ENCODE data around the gene NECTIN1.
"Not testable (repeated sequence)": the region's sequence is repeated elsewhere in the genome, so short reads cannot be mapped to it uniquely, and the experiment has no call there.

Gene NECTIN1

DNA sequence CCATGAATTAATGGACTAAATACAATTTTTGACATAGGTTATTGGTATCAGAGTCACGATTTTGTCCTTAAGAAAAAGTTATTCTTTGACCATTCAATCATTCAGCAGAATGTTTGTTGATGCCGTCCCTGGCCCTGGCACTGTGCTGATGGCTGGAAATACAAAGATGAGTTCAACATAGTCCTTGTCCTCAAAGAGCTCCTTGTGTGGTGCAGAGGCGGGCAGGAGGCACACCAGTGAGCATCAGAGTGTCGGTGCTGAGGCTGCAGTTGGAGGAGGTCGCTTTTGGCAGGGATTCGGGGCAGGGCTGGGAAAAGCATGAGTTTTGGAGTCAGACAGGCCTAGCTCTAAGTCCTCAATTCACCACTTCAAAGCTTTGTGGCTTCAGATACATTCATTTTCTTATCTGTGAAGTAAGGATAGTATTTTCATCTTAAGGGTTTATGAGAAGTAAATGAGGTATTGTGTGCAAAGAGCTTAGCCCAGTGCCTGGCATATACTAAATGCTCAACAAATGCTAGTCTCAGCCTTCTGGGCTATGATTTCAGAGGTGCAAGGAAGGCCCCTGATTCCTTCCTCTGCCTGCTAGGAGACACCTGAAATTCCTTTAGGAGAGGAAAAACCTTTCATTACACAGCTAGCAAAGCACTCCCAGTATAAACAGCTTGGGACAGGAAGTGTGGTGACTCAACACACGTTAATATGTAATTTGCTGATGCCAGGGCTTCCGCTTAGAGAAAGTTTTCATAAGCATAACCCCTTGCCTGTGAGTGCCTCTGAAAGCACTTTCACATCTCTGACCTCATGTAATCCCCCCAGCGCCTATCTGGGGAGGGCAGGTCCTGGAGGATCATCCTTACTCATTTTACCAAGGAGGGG lies 113.8 kb downstream of the NECTIN1 start:
- peak; percentile 21 for DNase-seq

DNA sequence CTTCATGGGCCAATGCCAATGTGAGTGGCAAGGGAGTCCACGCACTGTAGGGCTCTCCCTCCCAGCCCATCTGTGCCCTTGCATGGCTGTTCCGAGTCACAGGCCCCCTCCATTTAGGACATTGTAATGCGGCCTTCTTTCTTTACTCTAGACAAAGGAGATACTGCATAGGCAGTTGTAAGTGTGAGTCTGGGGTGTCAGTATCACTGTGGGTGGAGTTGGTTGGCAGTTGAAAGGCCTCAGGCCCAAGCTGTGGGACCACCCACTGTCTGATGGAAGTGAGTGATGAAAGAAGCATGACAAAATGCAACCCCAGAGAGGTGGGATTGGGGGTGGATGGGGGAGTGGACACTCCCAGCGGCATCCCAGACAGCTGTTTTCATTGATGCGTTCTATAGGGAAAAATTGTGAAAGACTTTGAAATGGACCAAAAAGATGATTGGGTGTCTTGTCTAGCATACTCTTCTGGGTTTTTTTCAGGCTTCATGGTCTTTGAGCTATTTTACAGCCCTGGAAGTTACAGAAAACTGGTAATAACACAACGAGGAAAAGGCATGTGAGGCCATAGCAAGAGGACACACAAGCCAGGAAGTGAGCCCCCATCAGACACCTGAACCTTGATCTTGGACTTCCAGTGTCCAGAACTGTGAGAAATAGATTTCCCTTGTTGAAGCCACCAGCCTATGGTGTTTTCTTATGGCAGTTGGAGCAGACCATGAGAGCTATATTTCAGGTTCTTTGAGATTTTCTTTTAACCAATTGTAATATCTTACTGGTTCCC lies 114.6 kb downstream of the NECTIN1 start:
- DNase-seq: no peak

DNA sequence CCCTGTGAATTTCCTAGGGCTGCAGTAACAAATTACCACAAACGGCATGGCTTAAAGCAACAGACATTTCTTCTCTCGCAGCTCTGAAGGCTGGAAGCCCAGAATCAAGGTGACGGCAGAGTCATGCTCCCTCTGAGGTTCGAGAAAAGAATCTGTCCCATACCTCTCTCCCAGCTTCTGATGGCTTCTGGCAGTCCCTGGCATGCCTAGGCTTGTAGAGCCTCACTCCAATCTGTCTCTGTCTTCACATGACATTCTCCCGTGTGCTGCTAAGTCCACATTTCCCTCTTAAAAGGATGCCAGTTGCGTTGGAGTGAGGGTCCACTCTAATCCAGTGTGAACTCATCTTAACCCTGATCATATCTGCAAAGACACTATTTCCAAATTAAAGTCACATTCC lies 116.2 kb downstream of the NECTIN1 start:
- no peak for DNase-seq

DNA sequence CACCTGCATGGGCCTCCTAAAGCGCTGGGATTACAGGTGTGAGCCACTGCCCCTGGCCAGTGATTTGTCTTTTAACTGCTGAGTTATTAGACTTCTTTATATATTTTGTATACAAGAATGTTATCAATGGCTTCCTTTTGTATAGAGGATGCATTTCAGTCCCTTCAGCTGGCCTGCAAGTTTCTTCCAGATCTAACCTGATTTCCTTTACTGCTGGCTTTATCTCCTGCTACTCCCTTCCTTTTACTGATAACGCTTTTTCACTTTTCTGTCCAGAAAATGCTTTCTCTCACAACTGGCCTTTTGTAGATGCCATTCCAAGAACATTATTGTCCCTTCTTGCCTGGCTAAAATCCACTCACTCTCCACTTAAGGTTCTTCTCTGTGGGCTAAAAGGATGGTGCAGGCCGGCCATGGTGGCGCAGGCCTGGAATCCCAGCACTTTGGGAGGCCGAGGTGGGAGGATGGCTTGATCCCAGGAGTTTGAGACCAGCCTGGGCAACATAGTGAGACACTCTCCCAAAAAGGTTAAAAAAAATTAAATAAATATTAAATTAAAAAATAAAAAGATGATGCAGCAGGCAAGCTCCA lies 118.1 kb downstream of the NECTIN1 start:
- DNase-seq: no peak

DNA sequence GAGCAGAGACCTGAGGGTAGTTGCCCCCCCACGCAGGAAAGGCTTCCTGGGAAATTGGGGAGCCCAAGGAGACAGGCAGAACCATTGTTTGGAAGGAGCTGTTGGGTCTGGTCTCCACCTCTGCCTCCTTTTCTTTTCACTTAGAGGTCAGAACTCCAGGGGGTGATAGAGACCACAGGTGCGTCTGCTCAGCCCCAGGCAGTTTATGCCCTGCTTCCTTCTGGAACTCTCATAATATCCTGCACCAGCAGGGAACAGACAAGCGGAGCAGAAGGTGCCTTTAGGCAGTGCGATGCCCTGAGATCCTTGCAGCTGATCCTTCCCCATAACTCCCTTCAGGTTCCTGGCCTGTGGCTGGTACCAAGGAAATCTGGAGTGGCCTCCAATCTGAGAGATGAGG lies 120.2 kb downstream of the NECTIN1 start:
- no peak for DNase-seq

DNA sequence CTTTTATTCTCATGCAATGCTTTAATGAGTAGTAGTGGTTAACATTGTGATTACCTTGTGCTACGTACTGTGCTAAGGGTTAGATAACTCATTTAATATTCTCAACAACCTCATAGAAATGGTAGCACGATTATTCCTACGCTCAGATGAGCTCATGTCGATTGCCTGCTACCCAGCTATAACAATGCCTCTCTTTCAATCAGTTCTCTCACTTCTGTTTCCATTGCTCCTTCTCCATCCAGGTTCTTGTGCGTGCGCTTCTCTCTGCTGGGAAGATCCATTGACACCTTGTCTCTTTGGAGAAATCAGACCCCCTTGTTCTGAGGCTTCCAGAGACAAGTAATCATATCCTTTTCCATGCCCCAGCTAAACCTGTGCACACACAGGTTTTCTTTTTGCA lies 120.8 kb downstream of the NECTIN1 start:
- DNase-seq: no peak

DNA sequence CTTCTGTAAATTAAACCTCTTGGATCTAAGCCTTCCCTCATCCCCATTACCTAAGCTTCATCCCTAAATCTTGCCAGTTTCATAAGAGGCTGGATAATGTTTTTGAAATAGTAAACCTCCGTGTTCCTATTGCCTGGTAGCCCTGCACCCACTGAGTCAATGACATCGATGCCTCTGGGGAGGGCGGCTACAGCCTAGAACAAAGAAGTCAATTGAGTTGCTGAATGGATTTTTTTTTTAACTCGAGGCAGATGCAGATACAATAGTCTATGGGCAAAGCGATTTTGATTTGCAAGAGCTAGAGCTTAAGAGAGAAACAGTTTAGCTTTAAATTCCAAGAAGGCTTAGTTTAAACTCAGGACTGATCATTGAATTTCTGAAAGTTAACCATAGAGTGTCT lies 121.3 kb downstream of the NECTIN1 start:
- no peak for DNase-seq

DNA sequence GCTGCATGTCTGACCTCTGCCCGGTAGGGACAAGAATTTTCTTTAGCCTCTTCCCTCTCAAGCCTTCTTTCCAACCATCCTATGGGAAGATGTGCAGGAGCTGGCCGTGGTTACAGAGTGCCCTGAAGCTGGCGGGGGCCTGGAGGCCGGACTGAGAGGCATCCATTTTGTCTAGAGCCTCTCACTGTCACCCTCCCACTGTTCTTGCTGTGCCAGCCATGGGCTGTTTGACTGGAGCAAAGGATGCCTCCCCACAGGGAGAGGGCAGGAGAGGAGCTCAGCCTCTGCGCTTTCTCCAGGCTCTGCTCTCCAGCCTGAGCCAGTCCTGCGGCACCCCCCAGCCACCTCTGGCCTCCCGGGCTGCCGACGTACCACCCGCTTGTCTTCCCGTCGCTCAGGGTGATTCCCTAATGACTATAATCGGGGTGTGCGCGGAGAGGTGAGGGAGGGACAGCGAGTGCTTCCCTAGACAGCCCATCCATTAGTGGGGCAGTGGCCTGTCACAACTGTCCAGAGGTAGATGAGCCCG lies 123.8 kb downstream of the NECTIN1 start:
- no peak for DNase-seq

DNA sequence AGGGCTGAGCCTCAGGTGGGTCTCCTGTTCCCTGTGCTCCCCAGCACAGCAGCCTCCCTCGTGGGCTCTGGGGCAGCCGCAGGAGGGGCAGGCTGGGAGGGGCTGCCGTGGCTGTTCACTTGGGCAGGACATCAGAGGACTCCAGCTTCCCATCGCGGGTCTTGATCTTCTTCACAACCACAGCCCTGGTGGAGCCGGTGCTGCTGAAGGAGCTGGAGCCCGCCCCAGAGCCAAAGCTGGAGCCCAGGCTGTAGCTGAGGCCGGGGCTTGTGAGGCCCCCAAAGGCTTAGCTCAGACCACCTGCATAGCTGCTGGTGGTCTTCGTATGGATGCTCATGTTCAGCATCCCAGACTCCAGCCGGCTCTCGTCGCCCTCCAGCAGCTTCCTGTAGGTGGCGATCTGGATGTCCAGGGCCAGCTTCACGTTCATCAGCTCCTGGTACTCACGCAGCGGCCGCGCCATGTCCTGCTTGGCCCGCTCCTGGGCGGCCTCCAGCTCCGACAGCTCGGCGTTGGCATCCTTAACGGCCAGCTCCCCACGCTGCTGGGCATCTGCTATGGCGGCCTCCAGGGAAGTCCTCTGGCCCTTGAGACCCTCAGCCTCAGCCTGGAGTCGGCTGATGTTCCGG lies 126.1 kb downstream of the NECTIN1 start:
- no peak for DNase-seq

DNA sequence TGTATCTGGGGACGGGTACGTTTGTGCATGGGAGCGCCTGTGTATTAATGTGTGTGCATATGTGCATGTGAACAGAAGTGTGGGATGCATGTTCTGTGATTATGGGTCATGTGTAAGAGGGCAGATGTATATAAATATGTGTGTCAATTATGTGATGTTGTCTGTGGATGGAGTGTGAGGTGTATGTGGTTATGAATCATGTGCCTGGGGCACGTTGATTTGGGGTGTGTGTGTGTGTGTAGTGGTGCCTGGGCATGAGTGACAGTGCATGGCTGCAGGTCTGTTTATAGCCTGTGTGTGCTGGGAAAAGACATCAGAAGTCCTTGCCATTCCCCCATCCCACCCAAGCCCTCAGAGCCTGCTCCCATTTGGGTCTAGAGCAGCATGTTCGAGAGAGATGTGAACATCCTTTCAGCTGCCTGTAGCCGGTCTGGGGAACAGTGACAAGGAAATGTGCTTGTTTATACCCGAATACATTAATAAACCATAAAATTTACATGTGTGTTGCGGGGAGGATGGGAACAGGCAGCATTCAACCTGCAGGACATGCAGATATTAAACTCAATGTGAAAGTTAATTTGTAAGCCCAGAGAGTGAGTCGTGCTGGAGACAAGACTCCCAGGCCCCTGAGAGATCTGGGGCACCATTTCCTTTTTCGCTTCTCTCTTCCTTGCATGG lies 129.0 kb downstream of the NECTIN1 start:
- DNase-seq: no peak

DNA sequence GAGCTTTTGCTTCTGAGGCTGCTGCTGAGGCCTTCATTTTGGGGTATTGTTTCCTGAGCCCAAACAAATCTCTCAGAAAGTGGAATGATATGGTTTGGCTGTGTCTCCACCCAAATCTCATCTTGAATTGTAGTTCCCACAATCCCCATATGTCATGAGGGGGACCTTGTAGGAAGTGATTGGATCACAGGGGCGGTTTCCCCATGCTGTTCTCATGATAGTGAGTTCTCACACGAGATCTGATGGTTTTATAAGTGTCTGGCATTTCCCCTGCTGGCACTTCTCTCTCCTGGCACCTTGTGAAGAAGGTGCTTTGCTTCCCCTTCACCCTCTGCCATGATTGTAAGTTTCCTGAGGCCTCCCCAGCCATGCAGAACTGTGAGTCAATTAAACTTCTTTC lies 133.1 kb downstream of the NECTIN1 start:
- not testable (repeated sequence) for DNase-seq

DNA sequence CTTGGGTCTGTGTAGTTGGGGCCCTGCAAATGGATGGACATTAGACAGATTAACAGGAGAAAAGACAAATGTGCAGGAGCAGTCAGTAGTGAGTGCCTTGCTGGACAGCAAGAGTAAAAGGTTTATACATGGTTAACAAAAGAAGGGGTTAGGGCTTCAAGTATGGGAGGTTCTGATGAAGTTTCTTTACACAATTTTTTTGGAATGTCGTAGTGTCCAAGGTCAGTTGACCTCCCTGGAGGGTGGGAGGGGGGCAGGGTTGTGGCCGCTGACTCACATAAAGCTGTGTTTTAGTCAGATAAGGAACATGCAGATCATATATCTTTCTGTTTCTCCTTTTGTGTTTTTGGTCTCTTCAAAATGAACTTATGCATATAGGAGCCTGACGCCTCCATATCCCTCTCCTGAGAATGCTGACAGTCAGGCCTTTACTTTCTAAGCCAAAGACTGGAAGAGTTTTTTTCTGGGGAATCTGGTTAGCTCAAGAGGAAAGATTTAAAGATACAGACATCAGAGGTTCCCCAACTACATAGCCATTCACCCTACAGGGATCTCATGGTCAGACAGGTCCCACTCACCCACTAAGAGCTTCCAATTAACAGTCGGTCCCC lies 134.3 kb downstream of the NECTIN1 start:
- peak; percentile 10 for DNase-seq

DNA sequence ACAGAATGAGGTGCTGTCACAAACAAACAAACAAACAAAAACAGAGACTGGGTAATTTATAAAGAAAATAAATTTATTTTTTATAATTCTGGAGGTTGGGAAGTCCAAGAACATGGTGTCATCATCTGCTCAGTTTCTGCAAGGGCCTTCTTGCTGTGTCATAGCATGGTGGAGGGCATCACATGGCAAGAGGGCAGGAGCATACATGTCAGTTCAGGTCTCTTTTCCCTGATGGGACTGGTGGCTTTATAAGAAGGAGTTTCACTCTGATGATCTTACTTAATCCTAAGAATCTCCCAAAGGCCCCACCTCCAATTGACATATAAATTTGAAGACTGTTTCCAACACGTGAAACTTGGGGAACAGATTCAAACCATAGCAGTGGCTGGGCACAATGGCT lies 135.7 kb downstream of the NECTIN1 start:
- no peak for DNase-seq

DNA sequence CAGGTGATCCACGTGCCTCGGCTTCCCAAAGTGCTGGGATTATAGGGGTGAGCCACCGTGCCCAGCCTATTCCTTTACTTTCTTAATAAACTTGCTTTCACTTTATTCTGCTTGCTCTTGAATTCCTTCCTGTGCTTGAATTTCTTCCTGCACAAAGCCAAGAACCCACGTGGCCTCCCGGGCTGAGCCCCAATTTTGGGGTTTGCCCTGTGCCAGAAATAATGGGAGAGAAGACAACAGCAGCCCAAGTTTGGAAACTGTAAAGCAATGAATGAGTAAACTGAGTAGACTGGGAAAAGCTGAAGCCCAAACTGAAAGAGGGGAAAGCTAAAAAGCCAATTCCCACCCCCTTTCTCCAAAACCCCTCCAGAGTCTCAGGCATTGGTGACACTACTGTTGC lies 136.4 kb downstream of the NECTIN1 start:
- DNase-seq: no peak

DNA sequence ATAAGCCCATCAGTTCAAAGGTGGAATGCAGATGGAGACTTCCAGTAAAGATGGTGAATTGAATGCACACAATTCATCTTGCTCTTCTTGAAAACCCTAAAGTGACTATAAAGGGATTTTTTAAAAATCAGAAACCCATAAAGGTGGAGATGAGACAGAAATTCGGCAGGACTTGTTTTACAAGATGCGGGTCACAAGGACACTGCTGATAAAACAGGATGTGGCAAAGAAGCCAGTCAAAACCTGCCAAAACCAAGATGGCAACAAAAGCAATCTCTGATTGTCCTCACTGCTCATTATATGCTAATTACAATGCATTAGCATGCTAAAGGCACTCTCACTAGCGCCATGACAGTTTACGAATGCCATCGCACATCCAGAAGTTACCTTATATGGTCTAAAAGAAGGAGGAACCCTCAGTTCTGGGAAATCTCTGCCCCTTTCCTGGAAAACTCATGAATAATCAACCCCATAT lies 137.1 kb downstream of the NECTIN1 start:
- DNase-seq: no peak

DNA sequence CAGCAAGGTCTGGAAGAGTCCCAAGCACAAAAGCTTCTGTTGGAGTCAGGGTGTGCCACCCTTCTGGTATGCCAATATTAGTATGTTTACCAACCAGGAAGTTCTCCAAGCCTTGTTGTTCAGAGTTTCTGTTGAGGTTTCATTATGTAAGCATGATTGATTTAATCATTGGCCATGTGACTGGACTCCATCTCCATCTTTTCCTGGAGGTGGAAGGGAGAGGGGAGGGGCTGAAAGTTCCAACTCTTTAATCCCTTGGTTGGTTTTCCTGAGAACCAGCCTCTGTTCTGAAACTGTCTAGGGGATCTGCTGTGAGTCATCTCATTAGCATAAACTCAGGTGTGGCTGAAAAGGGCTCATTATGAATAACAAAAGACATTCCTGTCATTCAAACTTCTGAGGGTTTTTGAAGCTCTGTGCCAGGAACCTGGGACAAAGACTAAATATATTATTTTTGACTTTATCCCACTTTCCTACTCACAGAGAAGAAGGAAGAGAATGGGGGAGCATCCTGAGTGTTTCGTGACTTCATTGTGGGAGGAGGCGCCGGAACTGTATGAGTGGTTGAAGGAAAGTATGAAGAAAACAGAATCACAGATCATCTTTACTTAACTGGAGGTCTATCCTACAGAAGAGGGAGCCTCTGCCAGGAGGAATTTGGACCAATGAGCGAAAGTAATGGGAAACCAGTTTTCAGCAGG lies 138.2 kb downstream of the NECTIN1 start:
- DNase-seq: no peak

DNA sequence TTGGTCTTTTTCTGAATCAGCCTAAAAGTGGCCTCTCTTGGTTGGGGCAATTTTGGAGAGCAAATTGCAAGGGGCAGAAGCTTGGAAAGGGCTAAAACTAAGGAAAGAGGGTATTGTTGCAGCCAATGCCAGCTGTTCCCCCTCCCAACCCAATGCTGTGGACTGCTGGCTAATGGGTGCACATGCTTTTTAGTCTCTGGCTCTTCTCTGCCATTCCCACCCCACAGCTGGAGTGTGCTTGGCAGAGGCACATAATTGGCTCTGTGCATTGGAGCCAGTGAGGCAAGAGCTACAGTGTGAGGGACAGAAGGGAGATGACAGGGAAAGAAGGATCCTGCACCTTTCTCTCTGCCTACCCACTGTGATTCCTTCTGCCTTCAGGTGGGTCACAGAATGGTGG lies 140.0 kb downstream of the NECTIN1 start:
- no peak for DNase-seq
